ENCODE data around the gene NOA1. TPM values are rescaled to one million over a fixed set of nuclear protein-coding genes. Genes with fewer than 3 reads are reported as not detected.

The NOA1 gene
- polyA plus RNA-seq (2012; ENCODE audit: insufficient read length, low read depth), result 11.5 TPM

DNA sequence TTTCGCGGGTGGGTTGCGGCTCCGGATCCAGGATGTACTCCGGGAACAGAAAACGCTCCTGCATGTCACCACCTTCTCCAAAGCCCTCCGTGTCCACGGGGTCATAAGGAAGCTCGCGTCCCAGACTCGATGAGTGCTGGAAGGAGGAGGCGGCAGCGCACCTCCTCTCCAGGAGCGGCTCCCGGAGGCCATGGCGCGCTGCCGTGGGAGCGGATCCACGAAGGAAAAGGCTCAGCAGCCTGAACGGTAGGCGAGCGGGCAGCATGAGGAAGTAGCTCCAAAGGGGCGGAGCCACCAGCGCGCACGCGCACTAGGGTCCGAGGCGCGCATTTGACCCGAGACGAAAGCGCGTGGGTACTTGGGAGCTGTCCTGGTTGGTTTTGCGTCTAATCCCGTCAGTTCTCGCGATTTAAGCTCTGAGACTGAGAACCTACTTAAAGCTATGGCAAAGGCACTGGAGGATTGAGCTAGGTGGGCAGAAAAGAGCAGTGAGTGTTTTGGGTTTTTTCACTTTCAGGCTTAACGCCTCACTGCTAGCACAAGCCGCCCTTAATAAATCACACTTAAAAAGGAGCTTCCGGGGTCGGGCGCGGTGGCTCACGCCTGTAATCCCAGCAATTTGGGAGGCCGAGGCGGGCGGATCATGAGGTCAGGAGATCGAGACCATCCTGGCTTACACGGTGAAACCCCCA, at the start of gene NOA1:
NOA1 (minus strand) TSS at position 286 of the 692 bp plus-strand sequence; CDS start at position 265, 21 bp downstream.
- TF ChIP-seq POLR2AphosphoS5 (IDR thresholded peaks at IDR 0.05; ENCODE audit: low read depth, low read length) (peak; percentile 84), FOXP2 (optimal IDR thresholded peaks at IDR 0.05; ENCODE audit: borderline replicate concordance, extremely low read depth, extremely low read length, insufficient read depth) (peak; percentile 36), SIN3A (IDR thresholded peaks at IDR 0.05; ENCODE audit: borderline replicate concordance, insufficient read depth, low read length) (no peak), TAF1 (IDR thresholded peaks at IDR 0.05; ENCODE audit: borderline replicate concordance, insufficient read depth, low read length) (peak; percentile 79)
- TF ChIP-seq, protein P1, sequence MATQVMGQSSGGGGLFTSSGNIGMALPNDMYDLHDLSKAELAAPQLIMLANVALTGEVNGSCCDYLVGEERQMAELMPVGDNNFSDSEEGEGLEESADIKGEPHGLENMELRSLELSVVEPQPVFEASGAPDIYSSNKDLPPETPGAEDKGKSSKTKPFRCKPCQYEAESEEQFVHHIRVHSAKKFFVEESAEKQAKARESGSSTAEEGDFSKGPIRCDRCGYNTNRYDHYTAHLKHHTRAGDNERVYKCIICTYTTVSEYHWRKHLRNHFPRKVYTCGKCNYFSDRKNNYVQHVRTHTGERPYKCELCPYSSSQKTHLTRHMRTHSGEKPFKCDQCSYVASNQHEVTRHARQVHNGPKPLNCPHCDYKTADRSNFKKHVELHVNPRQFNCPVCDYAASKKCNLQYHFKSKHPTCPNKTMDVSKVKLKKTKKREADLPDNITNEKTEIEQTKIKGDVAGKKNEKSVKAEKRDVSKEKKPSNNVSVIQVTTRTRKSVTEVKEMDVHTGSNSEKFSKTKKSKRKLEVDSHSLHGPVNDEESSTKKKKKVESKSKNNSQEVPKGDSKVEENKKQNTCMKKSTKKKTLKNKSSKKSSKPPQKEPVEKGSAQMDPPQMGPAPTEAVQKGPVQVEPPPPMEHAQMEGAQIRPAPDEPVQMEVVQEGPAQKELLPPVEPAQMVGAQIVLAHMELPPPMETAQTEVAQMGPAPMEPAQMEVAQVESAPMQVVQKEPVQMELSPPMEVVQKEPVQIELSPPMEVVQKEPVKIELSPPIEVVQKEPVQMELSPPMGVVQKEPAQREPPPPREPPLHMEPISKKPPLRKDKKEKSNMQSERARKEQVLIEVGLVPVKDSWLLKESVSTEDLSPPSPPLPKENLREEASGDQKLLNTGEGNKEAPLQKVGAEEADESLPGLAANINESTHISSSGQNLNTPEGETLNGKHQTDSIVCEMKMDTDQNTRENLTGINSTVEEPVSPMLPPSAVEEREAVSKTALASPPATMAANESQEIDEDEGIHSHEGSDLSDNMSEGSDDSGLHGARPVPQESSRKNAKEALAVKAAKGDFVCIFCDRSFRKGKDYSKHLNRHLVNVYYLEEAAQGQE (IDR thresholded peaks at IDR 0.05; ENCODE audit: insufficient read depth in 1 of 2, low read depth in 2 of 2, low read length in 2 of 2), result no peak

DNA sequence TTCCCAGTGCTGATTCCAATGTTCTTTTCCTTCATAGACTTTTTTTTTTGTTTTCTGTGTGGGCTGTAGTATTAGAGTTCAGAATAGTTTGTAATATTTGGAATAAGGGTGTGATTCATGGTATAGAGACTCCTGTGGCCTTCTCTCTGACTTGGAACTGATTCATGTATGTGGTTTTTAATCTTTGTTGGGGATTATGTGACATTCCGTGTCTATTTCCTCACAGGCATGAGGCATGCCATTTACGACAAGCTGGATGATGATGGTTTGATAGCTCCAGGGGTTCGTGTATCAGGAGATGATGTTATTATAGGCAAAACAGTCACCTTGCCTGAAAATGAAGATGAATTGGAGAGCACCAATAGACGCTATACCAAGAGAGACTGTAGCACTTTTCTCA, 45.7 kb upstream of the NOA1 start:
- TF ChIP-seq, protein P1 (IDR thresholded peaks at IDR 0.05; ENCODE audit: insufficient read depth in 1 of 2, low read depth in 2 of 2, low read length in 2 of 2), result no peak
- TF ChIP-seq FOXP2 (optimal IDR thresholded peaks at IDR 0.05; ENCODE audit: borderline replicate concordance, extremely low read depth, extremely low read length, insufficient read depth), result no peak
- TF ChIP-seq POLR2AphosphoS5 (IDR thresholded peaks at IDR 0.05; ENCODE audit: low read depth, low read length), result no peak
- TF ChIP-seq SIN3A (IDR thresholded peaks at IDR 0.05; ENCODE audit: borderline replicate concordance, insufficient read depth, low read length), result no peak
- TF ChIP-seq TAF1 (IDR thresholded peaks at IDR 0.05; ENCODE audit: borderline replicate concordance, insufficient read depth, low read length), result no peak

DNA sequence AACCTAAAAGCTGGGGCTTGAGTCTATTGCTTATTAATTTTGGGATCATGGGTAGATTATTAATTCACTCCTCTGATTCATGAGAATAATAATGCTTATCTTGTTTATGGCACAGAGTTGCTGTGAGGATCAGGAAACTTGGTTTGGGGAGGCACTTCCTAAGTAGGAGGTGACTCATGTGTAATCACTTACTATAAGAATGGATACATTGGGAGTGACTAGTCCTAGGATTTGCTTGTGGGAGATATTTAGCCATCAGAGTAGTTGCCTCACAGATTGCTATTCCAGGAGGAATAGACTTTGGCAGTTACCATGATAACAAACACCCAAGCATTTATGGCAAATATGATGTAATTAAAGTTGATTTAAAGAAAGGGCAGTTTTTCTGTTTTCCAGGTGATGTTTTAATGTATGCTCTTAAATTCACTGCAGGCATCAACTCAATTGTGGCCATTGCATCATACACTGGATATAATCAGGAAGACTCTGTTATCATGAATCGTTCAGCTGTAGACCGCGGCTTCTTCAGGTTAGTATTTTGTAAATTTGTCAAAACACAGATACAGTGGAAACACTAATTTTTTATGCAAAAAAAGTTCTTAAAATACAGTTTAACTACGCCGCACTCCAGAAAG, 43.2 kb upstream of the NOA1 start:
- TF ChIP-seq TAF1 (IDR thresholded peaks at IDR 0.05; ENCODE audit: borderline replicate concordance, insufficient read depth, low read length) (no peak), POLR2AphosphoS5 (IDR thresholded peaks at IDR 0.05; ENCODE audit: low read depth, low read length) (no peak), SIN3A (IDR thresholded peaks at IDR 0.05; ENCODE audit: borderline replicate concordance, insufficient read depth, low read length) (no peak), FOXP2 (optimal IDR thresholded peaks at IDR 0.05; ENCODE audit: borderline replicate concordance, extremely low read depth, extremely low read length, insufficient read depth) (no peak)
- TF ChIP-seq, protein P1 (IDR thresholded peaks at IDR 0.05; ENCODE audit: insufficient read depth in 1 of 2, low read depth in 2 of 2, low read length in 2 of 2), result no peak

DNA sequence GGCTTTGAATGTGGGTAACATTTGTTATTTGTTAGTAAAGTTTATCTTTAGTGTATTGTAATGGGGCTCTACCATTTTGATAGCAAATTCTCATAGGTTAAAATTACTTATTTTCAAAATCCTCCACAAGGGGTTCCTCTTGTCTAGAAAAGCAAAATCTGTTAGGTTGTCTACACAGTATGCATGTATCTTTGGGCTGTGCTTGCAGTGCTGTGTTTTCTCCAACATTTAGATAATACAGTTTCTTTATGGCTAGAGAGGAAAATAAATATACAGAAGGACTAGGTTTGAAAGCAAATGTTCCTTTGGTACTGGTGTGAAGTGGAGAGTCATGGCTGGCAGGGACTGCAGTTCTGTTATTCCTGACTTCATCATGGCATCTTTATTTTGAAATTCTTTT, 41.6 kb upstream of the NOA1 start:
- TF ChIP-seq TAF1 (IDR thresholded peaks at IDR 0.05; ENCODE audit: borderline replicate concordance, insufficient read depth, low read length) (no peak), FOXP2 (optimal IDR thresholded peaks at IDR 0.05; ENCODE audit: borderline replicate concordance, extremely low read depth, extremely low read length, insufficient read depth) (no peak), POLR2AphosphoS5 (IDR thresholded peaks at IDR 0.05; ENCODE audit: low read depth, low read length) (no peak), SIN3A (IDR thresholded peaks at IDR 0.05; ENCODE audit: borderline replicate concordance, insufficient read depth, low read length) (no peak)
- TF ChIP-seq, protein P1 (IDR thresholded peaks at IDR 0.05; ENCODE audit: insufficient read depth in 1 of 2, low read depth in 2 of 2, low read length in 2 of 2), result no peak

Measured in PFSK-1 (cell line).